ENCODE results near the gene SMIM8. TPM values are rescaled to one million over a fixed set of nuclear protein-coding genes. Genes with fewer than 3 reads are reported as not detected.

The SMIM8 gene
- total and polyA plus RNA-seq, 2 of the 4 experiments (the other 2 are of a cell fraction): 2.7 to 3.6 TPM

DNA sequence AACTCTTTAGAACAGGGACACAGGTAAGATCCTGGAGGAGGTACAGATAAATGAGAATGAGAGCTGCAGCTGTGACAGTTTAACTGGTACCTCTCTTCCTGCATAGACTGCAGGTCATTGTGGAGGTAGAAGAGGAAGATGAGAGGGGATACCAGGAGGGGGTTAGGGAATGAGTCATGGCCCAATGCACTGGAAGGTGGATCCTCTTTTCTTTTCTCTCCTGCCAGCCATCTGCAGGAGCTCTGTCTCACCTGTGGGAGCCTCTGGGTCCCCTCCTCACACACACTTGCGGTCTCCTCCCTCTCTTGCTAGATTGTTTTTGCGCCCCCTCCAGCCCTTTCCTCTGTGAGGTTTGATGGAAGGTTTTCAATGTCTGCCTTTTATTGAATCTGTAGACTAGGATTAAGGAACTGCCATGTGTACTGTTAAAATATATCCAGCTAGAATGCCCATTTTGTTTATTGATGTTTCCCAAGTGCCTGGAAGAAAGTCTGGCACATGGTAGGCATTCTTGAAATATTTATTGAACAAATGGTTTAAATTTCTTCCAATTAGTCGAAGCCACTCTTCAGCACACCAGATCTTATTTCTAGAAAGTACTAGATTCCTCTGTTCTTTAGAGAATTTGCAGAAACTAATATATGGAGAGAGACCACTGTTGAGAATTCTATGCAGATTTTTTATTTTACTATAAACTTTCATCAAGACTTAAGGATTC lies 35.2 kb downstream of the SMIM8 start:
- Histone ChIP-seq H4K91ac (ENCODE audit: insufficient read depth, low read depth, low read length) (no peak overlapping the region), H3K27me3 (ENCODE audit: control insufficient read depth, insufficient read depth, low read length) (no peaks in the 10 kb centered on the region), H2BK20ac (ENCODE audit: low read depth, low read length) (no peak overlapping the region), H2AK9ac (replicated peaks; ENCODE audit: low read depth, low read length, poor library complexity) (no peak overlapping the region), H2BK5ac (ENCODE audit: low read depth, low read length, poor library complexity, severe bottlenecking) (no peak overlapping the region), H3K27ac (ENCODE audit: insufficient read depth, low read length) (no peak overlapping the region), H3K4me3 (ENCODE audit: insufficient read depth, low read depth, low read length) (no peak overlapping the region), H4K8ac (ENCODE audit: low read depth in 2 of 2, low read length in 2 of 2) (no peak overlapping the region), H3K9me1 (ENCODE audit: insufficient read depth, low read length) (no peaks in the 10 kb centered on the region; the same call in 1 of the 2 replicates), H2AK5ac (ENCODE audit: low read depth, low read length) (no peak overlapping the region), H3K18ac (ENCODE audit: low read depth, low read length) (no peak overlapping the region), H3K79me1 (ENCODE audit: low read depth in 1 of 2, low read length in 2 of 2) (no peaks in the 10 kb centered on the region), H4K20me1 (ENCODE audit: insufficient read depth, low read length) (no peaks in the 10 kb centered on the region), H3K9ac (ENCODE audit: low read depth, low read length) (no peak overlapping the region), H2BK15ac (ENCODE audit: low read depth, low read length) (no peak overlapping the region), H3K36me3 (ENCODE audit: control insufficient read depth, insufficient read depth, low read length) (no peaks in the 10 kb centered on the region), H4K5ac (ENCODE audit: low read depth, low read length) (no peak overlapping the region), H2AFZ (replicated peaks; ENCODE audit: low read length, poor library complexity) (no peak overlapping the region), H3K14ac (replicated peaks; ENCODE audit: low read depth, low read length) (no peak overlapping the region), H3K4ac (ENCODE audit: low read depth, low read length) (no peak overlapping the region), H3K9me3 (ENCODE audit: control insufficient read depth, insufficient read depth, low read length) (no peaks in the 10 kb centered on the region), H3K56ac (ENCODE audit: extremely low read depth, insufficient read depth, low read length) (no peak overlapping the region), H3K4me2 (ENCODE audit: low read depth, low read length) (no peak overlapping the region), H3K4me1 (ENCODE audit: control insufficient read depth, insufficient read depth, low read length) (peaks cover 2% of the 10 kb centered on the region; the same call in 1 of the 2 replicates), H3K23ac (ENCODE audit: low read depth, low read length) (no peak overlapping the region), H2BK120ac (ENCODE audit: low read depth, low read length) (no peak overlapping the region)
- CTCF ChIA-PET: no interaction called here
- no peak for DNase-seq
- intact Hi-C loops (cut with micrococcal nuclease): no loop called here
- no CpG with 5 or more reads among the region's 3 CpGs for WGBS, 2 experiments (ENCODE audit: extremely low coverage in 2 of 2, insufficient read length in 1 of 2)
- POLR2A ChIA-PET (ENCODE audit: unreplicated experiment): no interaction called here
- dilution Hi-C loops (cut with HindIII; ENCODE audit: low sequenced_read_pairs, unreplicated experiment): no loop called here
- no TSS peak for BruUV-seq (replicated peaks)
- TF ChIP-seq NFE2L2 (IDR thresholded peaks at IDR 0.05; ENCODE audit: low read depth, low read length): no peak
- TF ChIP-seq CHD1 (IDR thresholded peaks at IDR 0.05; ENCODE audit: low read depth, low read length): no peak
- no peak for TF ChIP-seq RCOR1 (IDR thresholded peaks at IDR 0.05; ENCODE audit: insufficient replicate concordance, low read length)
- TF ChIP-seq, protein P1, sequence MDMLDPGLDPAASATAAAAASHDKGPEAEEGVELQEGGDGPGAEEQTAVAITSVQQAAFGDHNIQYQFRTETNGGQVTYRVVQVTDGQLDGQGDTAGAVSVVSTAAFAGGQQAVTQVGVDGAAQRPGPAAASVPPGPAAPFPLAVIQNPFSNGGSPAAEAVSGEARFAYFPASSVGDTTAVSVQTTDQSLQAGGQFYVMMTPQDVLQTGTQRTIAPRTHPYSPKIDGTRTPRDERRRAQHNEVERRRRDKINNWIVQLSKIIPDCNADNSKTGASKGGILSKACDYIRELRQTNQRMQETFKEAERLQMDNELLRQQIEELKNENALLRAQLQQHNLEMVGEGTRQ (IDR thresholded peaks at IDR 0.05; ENCODE audit: low read depth, low read length): no peak
- no peak for TF ChIP-seq RAD21 (IDR thresholded peaks at IDR 0.05; ENCODE audit: low read length)
- TF ChIP-seq, protein P2, sequence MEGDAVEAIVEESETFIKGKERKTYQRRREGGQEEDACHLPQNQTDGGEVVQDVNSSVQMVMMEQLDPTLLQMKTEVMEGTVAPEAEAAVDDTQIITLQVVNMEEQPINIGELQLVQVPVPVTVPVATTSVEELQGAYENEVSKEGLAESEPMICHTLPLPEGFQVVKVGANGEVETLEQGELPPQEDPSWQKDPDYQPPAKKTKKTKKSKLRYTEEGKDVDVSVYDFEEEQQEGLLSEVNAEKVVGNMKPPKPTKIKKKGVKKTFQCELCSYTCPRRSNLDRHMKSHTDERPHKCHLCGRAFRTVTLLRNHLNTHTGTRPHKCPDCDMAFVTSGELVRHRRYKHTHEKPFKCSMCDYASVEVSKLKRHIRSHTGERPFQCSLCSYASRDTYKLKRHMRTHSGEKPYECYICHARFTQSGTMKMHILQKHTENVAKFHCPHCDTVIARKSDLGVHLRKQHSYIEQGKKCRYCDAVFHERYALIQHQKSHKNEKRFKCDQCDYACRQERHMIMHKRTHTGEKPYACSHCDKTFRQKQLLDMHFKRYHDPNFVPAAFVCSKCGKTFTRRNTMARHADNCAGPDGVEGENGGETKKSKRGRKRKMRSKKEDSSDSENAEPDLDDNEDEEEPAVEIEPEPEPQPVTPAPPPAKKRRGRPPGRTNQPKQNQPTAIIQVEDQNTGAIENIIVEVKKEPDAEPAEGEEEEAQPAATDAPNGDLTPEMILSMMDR (conservative IDR thresholded peaks at IDR 0.05; ENCODE audit: low read depth, low read length): no peak
- TF ChIP-seq POLR2A (IDR thresholded peaks at IDR 0.05; ENCODE audit: low read depth, low read length): no peak
- TF ChIP-seq RFX5 (IDR thresholded peaks at IDR 0.05; ENCODE audit: low read depth, low read length): no peak
- no peak for TF ChIP-seq FOS (IDR thresholded peaks at IDR 0.05; ENCODE audit: low read depth, low read length)
- in situ Hi-C loops (cut with MboI; ENCODE audit: low sequenced_read_pairs): no loop called here
- peak; percentile 67 for ATAC-seq (ENCODE audit: low read depth)

All from IMR-90 (cell line).